Mucosa of rectum (tissue), 2 donors: ENCODE results near the gene FYN.

Source experiments
- H3K27ac ChIP-seq, 2 donors: one replicate each; pipeline ENCODE4 v1.7.0; 2013; ENCODE audit warnings: inconsistent platforms in 2 of 2, low read depth in 2 of 2, low read length in 2 of 2
- H3K27me3 ChIP-seq, 2 donors: one replicate each; pipeline ENCODE4 v1.7.0; 2013; ENCODE audit warnings: low read length in 2 of 2; ENCODE audit not compliant: control insufficient read depth in 2 of 2, insufficient read depth in 2 of 2
- H3K36me3 ChIP-seq, 2 donors: one replicate each; pipeline ENCODE4 v1.7.0; 2013; ENCODE audit warnings: low read length in 2 of 2; ENCODE audit not compliant: control insufficient read depth in 2 of 2, insufficient read depth in 2 of 2
- H3K4me1 ChIP-seq, 2 donors: one replicate each; pipeline ENCODE4 v1.7.0; 2013; ENCODE audit warnings: low read length in 2 of 2, mild to moderate bottlenecking in 1 of 2; ENCODE audit not compliant: control insufficient read depth in 2 of 2, insufficient read depth in 2 of 2
- H3K4me3 ChIP-seq, 2 donors: one replicate each; pipeline ENCODE4 v1.7.0; 2013; ENCODE audit warnings: low read length in 2 of 2
- H3K9ac ChIP-seq, 2 donors: one replicate each; pipeline ENCODE4 v1.7.0; 2013; ENCODE audit warnings: low read length in 2 of 2, low read depth in 1 of 2, mild to moderate bottlenecking in 1 of 2
- H3K9me3 ChIP-seq, 2 donors: one replicate each; pipeline ENCODE4 v1.7.0; 2013; ENCODE audit warnings: low read length in 2 of 2; ENCODE audit not compliant: control insufficient read depth in 2 of 2
- donor health status: healthy.
- donor health status: Normal muscosa, but diverticular disease.

FYN gene

DNA sequence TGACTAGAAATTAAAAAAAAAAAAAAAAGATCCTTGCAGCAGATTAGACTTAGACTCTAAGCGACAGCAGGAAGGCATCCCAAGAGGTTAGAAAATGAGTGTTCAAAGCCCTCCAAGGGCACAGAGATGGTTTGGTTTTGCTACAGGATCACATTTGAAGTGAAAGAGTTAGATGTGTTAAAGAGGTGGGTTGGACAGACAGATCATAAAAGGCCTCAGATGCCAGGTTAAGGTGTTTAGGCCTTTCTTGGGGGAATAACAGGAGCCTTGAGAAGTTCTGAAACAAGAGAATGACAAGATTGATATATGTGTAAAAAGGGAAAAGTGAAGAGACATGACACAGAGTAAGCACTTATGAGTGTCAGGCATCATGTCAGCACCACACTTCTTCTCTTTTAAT, 107.5 kb downstream of the FYN start:
- H3K4me3 ChIP-seq = no peak overlapping the region
- no peak overlapping the region for H3K9ac ChIP-seq
- H3K27me3 ChIP-seq = no peaks in the 10 kb centered on the region
- no peaks in the 10 kb centered on the region for H3K9me3 ChIP-seq
- no peaks in the 10 kb centered on the region for H3K36me3 ChIP-seq
- H3K27ac ChIP-seq = no peak overlapping the region
- H3K4me1 ChIP-seq = peaks cover 0 to 2% of the 10 kb centered on the region in 2 donors

DNA sequence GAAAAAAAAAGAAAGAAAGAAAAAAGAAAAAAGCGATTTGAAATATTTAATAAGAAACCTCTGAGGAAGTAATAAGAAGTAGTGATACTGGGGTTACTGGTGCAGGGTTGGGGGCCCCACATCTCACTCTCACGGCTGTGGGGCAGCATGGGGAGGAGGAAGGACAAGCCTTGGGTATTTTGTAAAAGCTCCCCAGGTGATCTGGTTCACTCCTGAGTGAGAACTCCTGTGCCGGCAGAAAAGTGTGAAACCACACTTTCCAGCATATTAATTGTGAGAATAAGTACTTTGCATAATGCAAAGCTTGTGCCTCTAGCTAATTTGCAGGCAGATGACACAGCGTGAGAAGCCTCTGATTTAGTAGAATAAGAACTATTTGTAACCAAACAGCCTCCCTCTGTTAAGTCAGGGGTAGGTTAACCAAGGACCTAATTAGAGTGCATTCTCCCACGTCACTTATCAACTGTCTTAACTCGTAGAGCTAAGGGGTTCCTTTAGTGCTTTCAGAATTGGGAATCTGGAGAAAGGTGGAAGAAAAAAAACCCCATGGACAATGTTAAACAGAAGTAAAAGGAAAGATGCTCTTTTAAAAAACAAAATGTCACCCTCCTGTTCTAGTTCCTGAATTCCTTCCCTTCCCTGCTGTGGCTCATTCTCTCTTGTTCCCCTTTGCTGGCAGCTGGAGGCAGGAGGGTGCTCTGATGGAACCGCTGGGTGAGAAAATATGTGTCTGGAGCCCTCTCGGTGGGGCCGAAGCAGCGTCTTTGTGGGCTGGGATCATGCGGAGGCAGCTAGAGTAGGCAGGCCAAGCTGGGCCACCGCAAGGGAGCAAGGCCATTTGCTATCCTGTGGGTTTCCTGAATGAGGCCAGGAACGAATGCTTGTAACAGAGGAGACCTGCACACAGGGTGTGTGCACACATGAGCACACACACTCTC, 108.7 kb downstream of the FYN start:
- Histone ChIP-seq H3K9ac (no peak overlapping the region), H3K4me3 (no peak overlapping the region)

DNA sequence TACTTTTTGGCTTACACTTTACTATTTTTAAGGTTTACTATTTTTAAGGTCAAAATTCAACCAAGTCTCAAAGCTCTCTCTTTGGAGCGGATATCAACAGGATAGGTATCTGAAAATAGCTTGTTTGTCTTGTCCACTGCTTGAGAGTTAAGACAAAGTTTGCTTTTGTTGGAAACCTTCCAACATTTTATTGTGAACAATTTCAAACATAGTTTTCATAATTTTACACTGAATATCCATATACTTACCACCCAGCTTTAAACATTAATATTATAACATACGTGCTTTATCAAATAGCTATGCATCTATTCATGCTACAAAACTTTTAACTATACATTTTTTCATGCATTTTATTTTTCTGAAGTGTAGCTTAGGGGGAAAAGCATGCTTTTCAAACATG, 109.9 kb downstream of the FYN start:
- H3K27ac ChIP-seq = no peak overlapping the region
- no peaks in the 10 kb centered on the region for H3K9me3 ChIP-seq
- no peaks in the 10 kb centered on the region for H3K27me3 ChIP-seq
- peaks cover 0 to 6% of the 10 kb centered on the region in 2 donors for H3K4me1 ChIP-seq
- H3K36me3 ChIP-seq = no peaks in the 10 kb centered on the region
- no peak overlapping the region for H3K4me3 ChIP-seq
- H3K9ac ChIP-seq = no peak overlapping the region

More for the DNA sequence above, 108.7 kb downstream of the FYN start:
- no peaks in the 10 kb centered on the region for H3K9me3 ChIP-seq
- no peaks in the 10 kb centered on the region for H3K27me3 ChIP-seq
- peak overlapping the region; percentile 34 to 64 for H3K27ac ChIP-seq
- no peaks in the 10 kb centered on the region for H3K36me3 ChIP-seq
- peaks cover 0 to 6% of the 10 kb centered on the region in 2 donors for H3K4me1 ChIP-seq

DNA sequence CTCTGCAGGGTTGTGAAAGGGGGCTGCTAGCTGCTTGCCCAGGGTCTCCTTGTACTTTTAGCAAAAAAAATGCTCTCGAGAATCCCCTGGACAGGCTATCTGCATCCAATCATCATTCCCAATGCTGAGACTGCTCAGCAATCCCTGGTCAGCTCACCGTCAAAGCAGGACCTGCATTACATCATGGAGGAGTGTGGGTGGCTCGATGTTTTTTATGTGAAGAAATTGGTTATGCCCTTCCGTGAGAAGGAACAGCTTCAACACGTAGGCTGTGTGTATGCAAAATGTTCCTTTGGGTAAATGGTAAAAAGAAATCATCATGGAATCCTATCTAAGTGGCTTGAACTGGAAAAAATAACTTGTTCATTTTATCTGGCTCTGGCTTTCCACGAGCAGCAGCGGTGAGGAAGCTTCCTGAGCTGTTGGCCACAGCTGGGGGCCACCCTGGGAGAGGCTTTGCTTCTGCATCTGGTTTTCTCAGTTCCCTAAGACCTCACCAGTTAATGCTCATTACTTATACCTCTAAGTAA, 111.4 kb downstream of the FYN start:
- Histone ChIP-seq H3K4me1 (peaks cover 0 to 6% of the 10 kb centered on the region in 2 donors), H3K9me3 (no peaks in the 10 kb centered on the region), H3K4me3 (no peak overlapping the region), H3K36me3 (no peaks in the 10 kb centered on the region), H3K9ac (no peak overlapping the region), H3K27ac (no peak overlapping the region), H3K27me3 (no peaks in the 10 kb centered on the region)

DNA sequence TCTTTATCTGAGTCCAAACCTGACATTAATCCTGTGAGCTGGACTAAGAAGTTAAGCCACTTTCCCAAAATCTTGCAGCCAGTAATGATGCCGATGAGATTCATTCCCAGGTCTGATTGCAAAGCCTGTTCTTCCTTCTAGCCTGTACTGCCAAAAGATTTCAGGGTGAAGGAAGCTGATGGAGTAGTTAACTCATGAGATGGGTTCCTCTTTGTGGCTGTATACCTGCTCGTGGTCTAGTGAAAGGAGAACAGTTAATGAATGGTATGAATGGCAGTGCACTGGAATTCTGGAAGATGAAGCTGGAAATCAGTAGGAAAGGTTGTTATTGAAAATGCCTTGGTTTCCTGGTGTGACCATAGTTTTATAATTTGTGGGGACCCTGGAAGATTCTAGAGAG, 112.0 kb downstream of the FYN start:
- peaks cover 0 to 6% of the 10 kb centered on the region in 2 donors for H3K4me1 ChIP-seq
- no peaks in the 10 kb centered on the region for H3K36me3 ChIP-seq
- no peak overlapping the region for H3K9ac ChIP-seq
- H3K27ac ChIP-seq = peak overlapping the region in 1 of 2 donors; percentile 3
- H3K4me3 ChIP-seq = no peak overlapping the region
- no peaks in the 10 kb centered on the region for H3K9me3 ChIP-seq
- no peaks in the 10 kb centered on the region for H3K27me3 ChIP-seq

DNA sequence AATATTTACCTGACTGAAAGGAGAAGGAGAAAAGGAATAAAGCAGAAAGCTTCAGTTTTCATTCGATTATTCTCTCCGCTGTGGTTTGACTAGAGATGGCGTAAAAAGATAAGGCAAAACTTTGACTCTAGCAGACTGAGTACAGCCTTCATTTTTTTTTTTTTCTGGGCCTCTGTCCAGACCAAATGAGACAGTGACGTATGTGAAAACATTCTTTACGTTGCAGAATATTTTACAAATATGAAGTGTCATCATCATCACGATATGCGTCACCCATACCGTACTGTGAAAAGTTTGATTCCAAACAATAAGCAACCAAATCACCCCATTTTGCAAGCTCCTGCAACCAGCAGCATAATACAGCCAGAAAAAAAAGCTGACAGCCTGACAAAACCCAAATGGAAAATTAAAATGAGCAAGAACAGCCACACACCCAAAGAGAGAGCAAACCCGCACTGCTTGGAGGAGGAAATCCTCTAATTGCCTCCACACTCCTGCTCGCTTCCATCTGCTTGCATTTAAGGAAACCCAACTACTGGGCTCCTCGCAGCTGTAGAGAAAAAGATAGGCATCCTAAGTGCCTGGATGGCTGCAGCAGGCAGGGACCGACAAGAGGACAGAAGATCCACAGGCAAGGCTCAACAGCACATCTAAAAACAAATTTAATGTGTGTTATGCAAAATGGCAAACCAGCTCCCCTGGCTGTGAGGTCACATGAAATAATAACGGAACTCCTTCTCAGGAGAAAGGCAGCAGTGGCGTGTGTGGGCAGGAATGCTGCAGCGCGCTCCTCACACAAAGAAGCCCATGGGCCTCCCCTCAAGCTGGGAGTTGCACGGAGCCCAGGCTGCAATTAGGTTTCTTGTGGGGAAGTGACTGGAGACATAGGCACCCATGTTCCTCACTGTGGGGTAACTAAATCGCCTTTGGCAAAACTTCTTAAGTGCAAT, 113.1 kb downstream of the FYN start:
- peaks cover 0 to 6% of the 10 kb centered on the region in 2 donors for H3K4me1 ChIP-seq
- H3K9me3 ChIP-seq = no peaks in the 10 kb centered on the region
- H3K4me3 ChIP-seq = peak overlapping the region in 1 of 2 donors; percentile 56
- H3K9ac ChIP-seq = peak overlapping the region in 1 of 2 donors; percentile 51
- no peaks in the 10 kb centered on the region for H3K27me3 ChIP-seq
- H3K27ac ChIP-seq = peak overlapping the region; percentile 70 to 71
- H3K36me3 ChIP-seq = no peaks in the 10 kb centered on the region

DNA sequence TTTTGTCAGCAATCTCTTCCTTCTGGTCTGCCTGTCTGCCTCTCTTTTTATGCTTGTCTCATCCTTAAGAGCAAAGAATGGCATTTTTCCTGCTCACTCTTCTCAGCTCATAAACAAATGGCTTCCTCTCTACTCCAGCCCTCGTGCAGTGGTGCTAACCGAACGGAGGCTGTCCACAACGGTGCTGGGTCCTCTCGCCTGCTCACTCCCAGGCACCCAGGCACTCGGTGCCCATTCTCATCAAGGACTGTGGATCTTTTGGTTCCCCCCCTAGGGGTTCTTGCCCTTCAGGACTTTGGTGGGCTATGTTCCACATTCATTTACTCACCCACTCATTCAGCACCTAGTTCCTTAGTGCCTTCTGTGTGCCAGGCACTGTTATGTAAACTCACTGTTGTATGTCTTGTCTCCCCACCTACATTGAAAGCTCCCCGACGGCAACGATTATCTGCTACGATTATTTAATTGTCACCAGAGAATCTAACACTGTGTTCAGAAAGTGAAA, 113.9 kb downstream of the FYN start:
- Histone ChIP-seq H3K9ac (peak overlapping the region; percentile 35 to 51), H3K4me1 (peaks cover 0 to 6% of the 10 kb centered on the region in 2 donors), H3K9me3 (no peaks in the 10 kb centered on the region), H3K27me3 (no peaks in the 10 kb centered on the region), H3K4me3 (peak overlapping the region; percentile 2 to 56), H3K36me3 (no peaks in the 10 kb centered on the region), H3K27ac (peak overlapping the region; percentile 70 to 71)

DNA sequence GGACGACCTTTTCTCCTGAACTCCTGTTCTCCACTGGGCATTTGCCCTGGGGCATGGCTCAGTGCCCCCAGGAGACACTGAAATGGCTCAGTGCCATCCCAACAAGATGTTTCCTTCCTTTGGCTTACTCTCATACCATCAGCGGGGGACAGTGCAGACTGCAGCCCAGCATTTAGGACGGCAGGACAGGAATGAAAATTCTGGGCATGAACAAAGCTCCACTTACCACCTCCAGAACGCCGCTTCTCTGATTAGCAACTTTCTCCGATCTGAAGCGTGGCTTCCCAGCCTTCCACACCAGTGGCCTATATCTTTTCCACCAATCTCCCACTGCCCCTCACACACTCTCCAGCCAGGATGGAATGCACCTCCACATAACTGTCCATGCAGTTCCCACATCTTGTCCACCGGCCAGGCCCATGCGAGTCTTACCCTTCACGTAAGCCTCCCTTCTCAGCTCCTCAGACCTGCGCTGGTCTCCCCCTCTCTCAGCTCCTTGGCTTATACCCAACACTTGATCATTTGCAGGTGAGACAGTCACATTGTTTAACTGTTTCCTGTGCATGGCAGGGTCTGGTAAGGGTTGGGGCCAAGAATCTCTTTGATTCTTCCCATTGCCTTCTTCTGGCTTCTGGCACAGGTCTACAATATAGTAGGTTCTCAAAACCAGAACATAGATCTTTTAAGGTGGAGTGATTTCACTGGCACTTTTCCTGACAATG, 114.5 kb downstream of the FYN start:
- Histone ChIP-seq H3K27me3 (no peaks in the 10 kb centered on the region), H3K9ac (peak overlapping the region; percentile 35 to 51), H3K4me3 (peak overlapping the region; percentile 2 to 56), H3K36me3 (no peaks in the 10 kb centered on the region), H3K27ac (peak overlapping the region; percentile 70 to 71), H3K9me3 (no peaks in the 10 kb centered on the region), H3K4me1 (peaks cover 0 to 6% of the 10 kb centered on the region in 2 donors)

DNA sequence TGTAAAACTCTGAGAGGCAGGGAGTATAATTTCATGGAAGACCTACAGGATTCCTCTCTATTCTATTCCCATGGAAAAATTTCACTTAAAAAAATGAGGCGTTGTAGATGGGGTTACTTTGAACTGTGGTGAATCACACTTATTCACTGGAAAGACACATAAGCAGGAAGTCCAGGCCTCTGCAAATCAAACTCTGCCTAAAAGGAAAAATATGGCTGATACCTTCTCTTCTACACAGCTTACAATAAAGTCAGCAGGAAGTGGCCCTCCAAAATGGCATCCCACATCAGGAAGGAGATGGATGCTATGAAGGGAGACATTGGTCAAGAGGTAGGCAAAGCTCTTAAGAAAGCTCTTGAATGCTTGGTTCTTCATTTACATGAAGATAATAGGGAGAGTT, 115.9 kb downstream of the FYN start:
- H3K27me3 ChIP-seq = no peaks in the 10 kb centered on the region
- no peaks in the 10 kb centered on the region for H3K9me3 ChIP-seq
- no peak overlapping the region for H3K9ac ChIP-seq
- H3K36me3 ChIP-seq = no peaks in the 10 kb centered on the region
- H3K27ac ChIP-seq = peak overlapping the region; percentile 24 to 35
- peak overlapping the region in 1 of 2 donors; percentile 1 for H3K4me3 ChIP-seq
- peaks cover 0 to 6% of the 10 kb centered on the region in 2 donors for H3K4me1 ChIP-seq
